Activated CD4-positive, alpha-beta T cell treated with anti-CD3 and anti-CD28 coated beads for 4 hours (primary cell): ENCODE measurements around the gene PRDX3.

ENCODE experiments used
- DNase-seq, 2 donors: peaks; one replicate each; pipeline ENCODE4 v3.0.0-alpha.2; 2020

Gene PRDX3

DNA sequence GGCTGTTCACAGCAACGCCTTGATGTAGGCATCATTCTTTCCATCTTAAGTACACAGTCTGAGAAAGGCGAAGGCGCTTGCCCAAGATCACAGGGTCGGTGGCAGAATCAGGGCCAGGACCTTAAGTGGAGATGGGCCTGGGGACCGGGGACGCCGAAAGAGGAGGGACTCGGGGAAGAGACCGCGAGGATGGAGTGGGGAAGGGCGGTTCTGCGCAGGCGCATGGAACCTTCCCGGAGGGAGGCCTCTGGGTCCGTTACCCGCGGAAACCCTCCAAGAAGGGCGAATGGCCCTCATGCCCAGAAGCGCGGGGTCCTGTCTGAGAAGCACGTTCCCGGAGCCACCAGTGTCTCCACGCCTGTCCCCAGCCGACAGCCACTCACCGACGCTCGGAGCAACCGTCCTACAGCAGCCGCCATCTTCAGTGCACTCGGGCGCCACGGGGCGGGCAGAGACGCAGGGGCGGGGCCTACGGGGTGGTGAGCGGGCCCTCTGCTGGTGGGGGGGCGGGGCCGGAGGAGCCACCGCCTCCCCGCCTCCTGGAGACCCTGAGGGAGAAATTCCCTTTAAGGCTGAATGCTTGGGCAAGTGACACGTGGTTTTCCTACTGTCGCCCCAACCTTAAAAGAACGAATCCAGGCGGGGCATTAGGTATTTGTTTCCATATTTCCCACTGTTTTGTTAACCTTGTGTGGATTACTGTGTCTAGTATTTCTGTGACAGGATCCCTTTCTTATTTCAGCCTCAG lies at the start of gene PRDX3:
TSS of gene PRDX3 (minus strand) at position 441 of the 748 bp plus-strand sequence. CDS start at position 419, 22 bp downstream.
- DNase-seq, result peak; percentile 94 to 96

DNA sequence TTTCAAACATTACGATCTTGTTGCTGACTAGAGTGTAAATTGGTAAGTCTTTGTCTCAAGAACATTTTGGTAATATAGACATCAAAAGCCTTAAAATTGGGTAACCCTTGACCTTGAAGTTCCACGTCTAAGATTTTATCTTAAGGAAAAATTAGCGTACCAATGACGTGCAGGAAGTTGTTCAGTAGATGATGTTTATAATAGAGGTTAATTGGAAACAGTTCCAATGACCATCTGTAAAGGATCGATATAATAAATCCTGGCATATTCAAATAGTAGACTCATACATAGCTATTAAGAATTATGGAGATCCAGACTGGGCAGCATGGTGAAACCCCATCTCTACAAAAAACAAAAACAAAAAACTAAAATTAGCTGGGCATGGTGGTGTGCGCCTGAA lies 49.2 kb upstream of the PRDX3 start:
- DNase-seq, result no peak

DNA sequence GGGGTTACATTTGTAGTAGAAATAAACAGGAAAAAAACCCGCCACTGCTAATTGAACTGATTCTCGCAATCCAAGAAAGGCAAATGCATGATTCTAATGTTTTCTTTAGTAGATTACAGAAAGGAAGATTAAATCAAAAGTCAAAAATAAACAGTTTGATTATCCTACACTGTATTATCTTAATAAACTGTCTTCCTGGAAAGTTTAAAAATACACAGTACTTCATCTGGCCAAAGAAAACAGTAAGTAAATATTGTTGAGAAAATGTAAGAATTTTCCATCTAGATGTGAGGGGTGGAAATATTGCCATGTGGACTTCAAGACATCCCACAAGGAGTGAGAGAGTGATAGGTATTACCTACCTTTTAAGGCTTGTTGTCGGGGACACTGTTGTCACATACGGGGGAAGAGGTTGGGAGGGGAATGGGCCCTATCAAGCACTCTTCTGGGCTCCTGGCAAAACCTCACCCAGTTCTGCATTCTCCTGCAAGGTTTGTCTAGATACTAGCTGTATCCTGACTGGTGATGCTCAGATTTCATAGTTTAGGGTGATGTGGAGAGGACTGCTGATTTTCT lies 46.6 kb upstream of the PRDX3 start:
- DNase-seq, result no peak

DNA sequence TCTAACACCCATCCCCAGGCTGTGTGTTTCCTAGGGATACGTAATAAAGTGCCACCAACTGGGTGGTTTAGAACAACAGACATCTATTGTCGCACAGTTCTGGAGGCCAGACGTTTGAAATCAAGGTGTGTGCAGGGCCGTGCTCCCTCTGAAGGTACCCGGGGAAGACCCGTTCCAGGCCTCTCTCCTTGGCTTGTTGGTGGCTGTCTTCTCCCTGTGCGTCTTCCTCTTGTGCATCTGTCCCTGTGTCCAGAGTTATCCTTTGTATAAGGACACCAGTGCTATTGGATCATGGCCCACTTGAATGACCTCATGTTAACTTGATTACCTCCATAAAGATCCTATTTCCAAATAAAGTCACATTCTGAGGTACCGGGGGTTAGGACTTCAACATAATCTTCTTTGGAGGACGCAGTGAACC lies 44.4 kb upstream of the PRDX3 start:
- DNase-seq, result no peak

DNA sequence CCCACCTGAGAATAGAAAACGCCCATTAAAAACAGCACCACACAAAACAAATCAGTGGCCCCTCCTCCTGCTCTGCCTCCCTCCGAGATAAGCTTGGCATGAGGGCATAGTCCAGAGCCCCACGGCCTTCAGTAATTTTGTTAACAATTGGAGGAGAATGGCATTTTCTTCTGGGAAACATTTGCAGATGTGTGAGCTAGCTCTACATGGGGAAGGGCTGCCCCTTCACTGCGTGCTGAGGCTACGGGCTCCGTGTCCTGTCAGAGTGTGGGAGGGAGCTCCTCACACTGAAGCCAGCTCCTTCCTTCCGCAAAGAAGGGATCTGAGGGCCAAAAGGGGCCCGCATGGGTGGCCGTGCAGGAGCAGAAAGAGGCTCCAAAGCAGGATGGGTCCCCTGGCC lies 43.9 kb upstream of the PRDX3 start:
- DNase-seq, result no peak

DNA sequence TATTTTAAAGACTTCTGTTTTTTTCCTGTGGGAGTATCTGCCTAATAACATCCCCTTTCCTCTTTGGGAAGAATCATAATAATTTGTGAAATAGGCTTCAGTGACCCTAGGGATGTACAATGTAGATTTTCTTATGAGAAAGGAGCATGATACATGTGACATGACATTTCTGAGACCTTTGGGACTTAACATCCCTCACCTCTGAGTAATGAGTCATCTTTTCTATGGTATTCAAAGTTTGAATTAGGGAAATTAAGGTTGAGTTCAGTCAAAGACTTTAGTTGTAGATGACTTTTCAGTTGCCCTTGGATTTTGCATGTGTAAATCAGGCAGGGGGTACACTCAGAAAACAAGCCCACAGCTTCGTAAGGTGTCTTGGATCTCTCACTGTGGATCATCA lies 43.1 kb upstream of the PRDX3 start:
- no peak for DNase-seq

DNA sequence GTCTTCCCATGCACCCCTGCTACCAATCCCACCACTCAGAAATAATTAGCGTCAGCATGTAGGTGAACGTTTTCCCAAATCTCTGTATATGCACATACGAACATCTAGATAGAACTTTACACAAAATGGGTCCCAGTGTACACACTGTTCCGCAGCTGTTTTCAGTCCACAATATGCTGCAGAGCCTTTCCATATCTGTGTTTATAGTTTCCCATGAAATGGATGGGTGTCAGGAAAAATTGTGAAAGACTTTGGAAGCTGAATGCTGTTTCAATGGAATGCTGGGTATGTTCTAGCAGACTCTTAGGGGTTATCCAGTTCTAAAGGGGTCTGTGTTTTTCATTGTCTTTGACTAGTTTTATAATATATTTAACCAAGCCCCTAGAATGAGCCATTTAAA lies 42.6 kb upstream of the PRDX3 start:
- DNase-seq, result no peak

DNA sequence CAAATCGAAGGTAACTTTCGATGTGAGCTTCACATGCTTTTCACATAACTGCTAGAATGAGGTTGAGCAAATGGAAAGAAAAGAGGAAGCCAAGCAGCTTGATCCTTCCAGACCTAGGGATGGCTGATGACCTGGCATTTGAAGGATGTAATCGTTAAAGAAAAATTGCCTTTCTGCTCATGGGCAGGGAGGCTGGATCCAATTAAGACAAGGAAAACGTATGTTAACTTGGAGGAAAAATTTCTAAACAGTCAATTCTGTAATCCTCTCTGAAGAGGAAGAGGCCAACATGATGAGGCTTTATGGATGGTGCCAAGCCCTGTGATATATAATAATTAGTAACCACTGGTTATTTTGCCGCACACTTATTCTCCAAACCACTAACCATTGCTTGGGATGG lies 41.3 kb upstream of the PRDX3 start:
- no peak for DNase-seq

DNA sequence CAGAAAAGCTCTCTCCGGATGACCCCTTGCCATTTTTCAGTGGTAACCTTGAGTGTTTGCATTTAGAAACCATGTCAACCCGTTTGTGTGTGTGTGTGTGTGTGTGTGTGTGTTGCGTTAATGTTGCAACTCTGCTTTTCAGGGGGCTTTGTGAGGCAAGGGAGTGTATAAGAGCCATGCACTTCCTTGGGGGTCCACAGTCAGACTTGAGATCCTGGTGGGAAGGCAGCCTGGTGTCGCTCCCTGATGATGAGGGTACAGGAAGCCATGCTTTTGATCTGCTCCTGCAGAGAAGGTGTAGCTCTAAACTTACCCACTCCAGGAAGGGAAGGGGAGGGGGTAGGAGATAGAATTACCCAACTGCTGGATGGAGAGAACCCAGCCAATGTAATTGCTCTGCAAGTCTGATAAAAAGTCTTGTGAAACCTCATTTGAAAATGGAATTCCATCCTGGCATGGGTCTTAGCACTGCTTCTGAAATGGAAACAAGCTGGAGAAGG lies 39.4 kb upstream of the PRDX3 start:
- no peak for DNase-seq

DNA sequence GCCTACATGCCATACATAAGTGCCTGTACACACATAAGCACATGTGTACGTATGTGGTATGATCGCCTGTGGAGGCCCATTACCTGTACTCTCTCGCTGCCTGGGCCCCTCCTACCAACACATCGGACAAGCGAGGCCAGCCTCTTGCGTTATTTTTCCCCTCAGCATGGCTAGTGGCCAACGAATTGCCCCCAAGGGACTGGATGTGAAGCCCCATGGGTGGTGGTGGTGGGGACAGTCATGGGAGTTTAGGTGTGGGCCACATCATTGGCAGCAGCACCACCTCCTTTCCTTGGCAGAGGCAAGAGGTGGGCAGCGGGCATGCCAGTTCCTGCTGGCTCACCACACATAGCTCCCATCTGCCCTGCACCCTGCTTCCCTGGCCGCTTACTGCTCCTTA lies 38.8 kb upstream of the PRDX3 start:
- DNase-seq, result no peak

DNA sequence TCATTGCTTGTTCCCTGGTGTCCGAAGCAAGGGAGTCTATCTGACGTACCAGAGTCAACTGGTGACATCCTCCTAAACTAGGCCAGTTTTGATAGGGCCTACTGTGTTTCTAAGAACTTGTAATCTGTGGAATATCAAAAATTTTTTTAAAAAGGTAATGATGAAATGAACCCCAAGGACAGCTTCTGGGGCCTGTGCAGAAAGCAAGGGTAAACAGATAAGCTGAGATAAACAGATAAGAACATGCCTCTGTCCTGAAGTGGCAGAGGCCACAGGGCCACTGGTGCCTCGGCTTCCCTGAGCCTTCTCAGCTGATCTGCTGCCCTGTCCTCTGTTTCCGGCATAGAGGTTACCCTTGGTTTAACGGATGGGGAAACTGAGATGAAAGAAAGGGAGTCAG lies 37.5 kb upstream of the PRDX3 start:
- no peak for DNase-seq

DNA sequence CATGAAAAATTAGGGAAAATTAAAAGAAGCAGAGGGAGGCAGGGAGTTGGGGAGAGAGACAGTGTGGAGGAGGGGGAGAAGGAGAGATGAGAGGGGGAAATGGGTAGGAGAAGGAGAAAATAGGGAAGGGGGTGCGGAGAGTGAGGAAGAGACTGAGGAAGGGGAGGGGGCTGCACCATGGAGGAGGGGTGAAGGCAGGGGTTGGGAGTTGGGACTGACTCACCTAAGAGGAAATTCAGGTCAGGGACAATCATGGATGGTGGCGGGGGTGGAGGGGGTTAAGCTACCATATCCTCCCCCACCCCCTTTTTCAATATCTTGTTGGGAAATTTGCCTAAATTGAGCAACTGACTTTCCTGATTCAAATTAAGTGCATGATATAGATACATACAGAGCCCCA lies 36.8 kb upstream of the PRDX3 start:
- DNase-seq, result no peak

DNA sequence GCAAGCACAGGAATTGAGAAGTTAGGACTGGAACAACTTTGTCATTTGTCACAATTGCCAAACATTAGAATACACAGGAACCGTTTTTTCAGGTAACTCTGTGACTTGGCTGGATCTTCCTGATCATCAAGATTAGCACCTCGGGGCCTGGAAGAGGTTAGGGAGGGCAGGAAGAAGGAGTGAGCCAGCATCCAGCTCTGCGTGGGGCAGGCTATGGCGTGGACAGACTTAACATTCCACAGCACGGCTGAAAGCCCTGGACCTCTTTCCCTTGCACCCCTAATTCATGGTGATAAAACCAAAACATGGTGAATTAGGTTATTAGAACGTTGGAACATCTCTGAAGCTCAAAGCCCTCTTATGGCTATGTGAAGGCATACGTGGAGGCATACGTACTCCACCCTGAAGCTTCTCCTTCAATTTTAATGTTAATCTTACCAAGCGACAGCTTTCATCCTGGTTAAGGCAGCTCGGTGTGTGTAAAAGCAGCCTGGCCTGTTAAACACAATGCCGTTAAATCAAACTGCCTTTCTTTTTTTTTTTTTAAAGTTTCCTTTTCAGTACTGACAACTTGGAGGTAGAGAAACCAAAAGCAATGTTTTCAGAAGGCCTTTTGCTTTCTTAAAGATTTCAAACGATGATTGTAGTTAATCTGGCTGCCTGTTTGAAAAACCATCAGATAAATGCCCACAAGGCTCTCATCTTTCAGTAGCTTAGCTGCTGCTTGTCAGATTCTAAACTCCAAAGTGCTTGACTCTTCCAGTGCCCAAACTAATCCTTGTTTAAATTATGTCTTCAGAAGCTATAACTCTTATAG lies 33.2 kb upstream of the PRDX3 start:
- DNase-seq, result no peak

DNA sequence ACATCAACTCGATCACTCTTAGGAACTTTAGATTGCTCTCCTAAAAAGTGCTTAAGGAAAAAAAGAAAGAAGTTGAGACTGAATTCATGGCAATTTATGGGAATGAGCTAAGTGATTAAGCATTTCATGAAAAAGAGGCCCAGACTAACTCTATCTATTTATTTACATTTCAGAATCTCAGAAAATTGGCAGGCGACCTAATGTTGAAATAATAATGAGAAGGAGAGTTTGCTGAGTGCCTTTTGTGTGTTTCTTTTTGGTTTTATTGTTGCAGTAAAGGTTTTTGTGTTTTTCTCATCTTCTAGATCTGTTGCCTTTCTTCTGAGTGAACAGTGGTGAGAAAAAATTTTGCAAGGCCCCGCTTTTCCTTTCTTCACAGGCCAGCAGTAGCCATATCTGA lies 32.6 kb upstream of the PRDX3 start:
- no peak for DNase-seq

DNA sequence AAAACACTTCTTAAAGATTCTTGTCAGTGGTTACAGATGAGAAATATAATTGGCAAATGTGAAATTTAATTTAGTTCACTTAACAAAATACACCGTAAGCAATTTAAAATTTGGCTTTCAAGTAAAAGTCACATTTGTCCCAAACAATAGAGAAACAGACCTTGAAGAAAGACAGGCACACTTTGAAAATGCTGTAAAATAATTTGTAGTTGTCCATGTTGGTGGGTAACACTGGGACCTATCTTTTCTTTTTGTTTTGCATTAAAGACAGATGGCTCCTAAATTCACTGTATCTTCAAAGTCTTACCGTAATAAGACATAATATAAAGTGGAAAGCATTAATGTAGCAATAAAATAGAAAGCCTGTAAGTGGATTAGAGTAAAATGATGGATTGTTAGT lies 32.0 kb upstream of the PRDX3 start:
- DNase-seq, result no peak

DNA sequence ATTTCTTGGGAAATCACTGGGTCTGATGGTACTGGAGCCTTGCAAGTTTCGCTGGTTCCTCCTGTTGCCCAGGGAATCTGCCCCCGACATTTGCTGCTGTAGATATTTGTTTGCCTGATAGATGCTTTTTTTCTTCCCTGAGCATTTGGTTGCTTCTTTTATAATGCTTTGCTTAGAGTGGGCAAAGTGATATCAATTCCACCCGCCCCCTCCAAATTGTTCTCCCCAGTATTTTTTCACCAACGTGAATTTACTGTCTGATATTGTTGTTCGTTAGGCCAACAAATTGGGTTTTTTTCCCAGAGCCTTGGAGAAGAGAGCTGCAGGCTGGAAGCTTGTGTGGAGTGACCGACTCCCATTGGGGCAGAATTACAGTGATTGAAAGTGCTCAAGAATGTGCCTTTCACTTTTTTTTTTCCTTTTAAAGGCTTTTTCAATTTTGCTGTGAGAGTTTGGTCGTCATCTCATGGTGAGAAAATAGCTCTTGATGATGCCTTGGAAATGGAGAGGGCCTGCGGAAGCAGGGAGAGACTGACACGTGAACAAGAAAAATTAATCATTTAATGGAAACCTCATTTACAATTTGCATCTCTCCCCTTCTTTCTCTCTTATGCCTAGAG lies 31.2 kb upstream of the PRDX3 start:
- DNase-seq, result no peak

DNA sequence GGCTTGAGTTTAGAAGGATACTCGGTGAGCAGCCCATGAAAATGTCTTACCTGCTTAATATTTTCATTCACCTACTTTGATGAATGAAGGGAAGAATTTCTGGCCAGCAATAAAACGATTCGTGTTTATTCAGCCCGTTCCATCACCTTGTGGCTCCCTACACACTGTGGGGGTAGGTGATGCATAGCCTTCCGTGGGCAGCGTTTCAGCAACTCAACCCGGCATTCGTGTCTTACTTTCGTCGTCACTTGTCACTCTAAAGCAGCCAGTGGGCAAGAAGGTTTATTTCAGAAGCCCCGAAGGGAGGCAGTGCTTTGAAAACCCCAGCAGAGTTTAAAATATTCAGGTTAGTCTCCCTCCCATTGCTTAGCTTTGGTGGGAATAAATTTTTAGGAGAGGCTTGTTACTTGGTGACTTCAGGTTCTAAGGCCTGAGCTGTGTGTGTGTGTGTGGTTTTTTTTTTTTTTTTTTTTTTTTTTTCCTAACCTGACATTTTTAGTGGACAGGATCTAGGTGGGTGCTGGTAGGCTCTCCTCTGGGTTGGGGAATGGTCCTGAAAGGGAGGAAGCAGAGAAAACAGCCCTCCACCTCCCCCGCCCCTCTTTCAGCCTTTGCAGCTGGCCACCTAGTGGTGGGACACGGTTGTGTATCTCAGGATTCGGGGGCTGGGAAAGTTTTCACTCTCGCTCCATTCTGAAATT lies 30.6 kb upstream of the PRDX3 start:
- peak; percentile 65 to 66 for DNase-seq

DNA sequence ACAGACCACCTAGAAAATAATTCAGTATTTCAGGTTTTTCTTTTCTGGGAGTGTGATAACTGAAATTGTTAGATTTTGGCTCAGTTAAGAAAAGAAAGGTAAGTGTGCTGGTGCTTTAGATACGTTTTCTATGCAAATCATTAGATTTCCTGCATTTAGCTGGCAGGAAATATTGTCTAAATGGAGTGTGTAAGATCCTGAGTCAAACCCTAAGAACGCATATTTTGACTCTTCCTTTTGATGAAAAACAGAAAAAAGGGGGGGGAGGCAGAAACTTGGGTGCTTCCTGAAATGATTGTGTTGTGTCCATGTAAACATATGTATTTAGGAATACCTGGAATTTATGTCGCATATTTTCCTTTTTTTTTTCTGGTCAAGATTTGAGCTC lies 29.9 kb upstream of the PRDX3 start:
- no peak for DNase-seq

DNA sequence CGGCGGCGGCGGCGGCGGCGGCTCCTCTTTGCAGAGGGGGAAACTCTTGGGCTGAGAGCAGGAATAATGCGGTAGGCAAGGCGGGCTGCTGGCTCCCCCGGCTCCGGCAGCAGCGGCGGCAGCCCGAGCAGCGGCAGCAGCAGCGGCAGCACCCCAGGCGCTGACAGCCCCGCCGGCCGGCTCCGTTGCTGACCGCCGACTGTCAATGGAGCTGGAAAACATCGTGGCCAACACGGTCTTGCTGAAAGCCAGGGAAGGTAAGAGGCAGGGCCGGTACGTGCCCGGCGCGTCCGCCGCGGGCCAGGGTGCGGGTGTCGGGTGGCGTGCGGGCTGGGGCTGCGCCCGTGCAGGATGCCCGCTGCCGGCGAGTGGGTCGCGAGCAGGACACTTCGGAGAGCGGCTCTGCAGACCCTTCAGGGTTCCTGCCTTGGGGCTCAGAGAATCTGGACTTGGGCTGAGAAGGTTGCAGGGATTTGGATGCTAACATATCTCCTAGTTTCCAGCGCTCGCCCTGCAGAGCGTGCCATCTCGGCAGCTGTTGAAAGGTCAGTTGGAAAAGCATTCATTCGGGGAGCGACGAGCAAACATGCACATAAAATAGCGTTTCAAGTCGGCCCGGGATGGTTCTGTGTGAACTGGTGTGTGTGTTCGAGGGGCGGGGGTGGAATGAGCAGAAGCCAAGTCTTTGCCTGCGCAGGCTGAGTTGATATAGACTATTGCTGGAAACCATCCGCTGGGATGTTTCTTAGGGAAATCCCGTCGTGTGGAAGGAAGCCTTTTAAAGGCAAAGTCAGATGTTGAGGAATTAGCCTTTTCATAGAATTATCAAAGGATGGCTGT lies 29.3 kb upstream of the PRDX3 start:
- peak; percentile 22 to 43 for DNase-seq

DNA sequence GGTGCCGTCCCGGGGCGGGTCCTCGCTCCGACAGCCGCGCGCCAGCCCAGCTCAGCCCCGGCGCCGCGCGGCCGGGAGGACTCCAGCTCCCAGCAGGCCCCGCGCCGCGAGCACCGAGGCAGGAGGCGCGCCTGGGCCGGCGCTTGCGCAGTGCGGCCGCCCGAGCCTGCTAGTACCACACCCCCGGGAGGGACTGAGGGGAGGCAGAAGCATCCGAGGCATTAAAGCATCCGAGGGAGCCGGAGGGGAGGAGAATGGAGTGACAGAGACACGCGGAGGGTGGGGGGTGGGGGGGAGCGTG lies 28.7 kb upstream of the PRDX3 start, which contains the start of gene GRK5:
TSS of gene GRK5 (plus strand) at position 206 of the 301 bp plus-strand sequence. CDS start 347 bp downstream, outside the sequence.
- peak; percentile 93 to 96 for DNase-seq

DNA sequence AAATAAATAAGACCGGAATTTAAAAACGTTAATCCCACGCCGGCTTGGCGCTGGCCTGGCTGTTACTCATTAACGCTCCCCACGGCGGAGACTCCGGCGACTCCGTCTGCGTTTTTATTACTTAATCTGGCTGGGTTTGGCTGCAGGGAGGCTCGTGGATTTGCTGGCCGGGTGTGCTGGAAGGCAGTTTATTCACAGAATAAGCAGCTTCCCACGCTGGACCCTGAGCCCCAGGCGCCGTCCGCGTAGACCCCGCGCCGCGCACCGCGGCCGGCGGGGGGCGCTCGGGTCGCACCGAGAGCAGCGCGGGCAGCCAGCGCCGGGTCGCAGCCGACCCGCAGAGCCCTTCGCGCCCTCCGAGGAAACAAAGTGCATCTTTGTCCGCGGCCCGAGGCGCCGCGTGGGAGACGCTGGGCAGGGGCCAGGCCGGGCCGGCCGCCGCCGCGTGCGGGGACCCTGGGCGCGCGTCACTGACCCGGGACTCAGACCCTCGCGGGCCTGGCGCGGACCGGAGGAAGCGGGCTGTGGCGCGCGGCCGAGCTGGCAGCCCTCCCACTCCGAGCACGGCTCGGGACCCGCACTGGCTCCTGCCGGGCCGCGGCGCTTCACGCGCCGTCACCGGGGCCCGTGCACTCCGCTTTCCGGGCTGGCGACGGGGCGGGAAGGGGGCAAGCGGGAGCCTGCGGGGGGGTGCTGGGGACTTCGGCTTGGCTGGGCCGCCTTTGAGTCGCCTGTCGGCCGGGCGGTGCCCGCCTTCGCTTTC lies 28.2 kb upstream of the PRDX3 start:
- DNase-seq, result peak; percentile 72 to 74
